Suprapubic skin (tissue), 4 donors: ENCODE data around the gene ABCA13. TPM values are rescaled to one million over a fixed set of nuclear protein-coding genes. Genes with fewer than 3 reads are reported as not detected.
"Not testable (repeated sequence)": the region's sequence is repeated elsewhere in the genome, so short reads cannot be mapped to it uniquely, and the experiment has no call there.

Experiments used
- DNase-seq, 2 donors: peaks; one replicate each; pipeline ENCODE4 v3.0.0-alpha.2; 2019; ENCODE audit warnings: low spot score in 2 of 2
- H3K27ac ChIP-seq: fragments of 200-600 bp; sonication (generic); one replicate; pipeline ENCODE4 v1.5.1; 2019
- H3K27me3 ChIP-seq: fragments of 200-600 bp; sonication (generic); one replicate; pipeline ENCODE4 v1.5.1; 2019
- H3K36me3 ChIP-seq: fragments of 200-600 bp; sonication (generic); one replicate; pipeline ENCODE4 v1.5.1; 2019
- H3K4me1 ChIP-seq: fragments of 200-600 bp; sonication (generic); one replicate; pipeline ENCODE4 v1.5.1; 2019
- H3K4me3 ChIP-seq: fragments of 200-600 bp; sonication (generic); one replicate; pipeline ENCODE4 v1.5.1; 2019; ENCODE audit warnings: mild to moderate bottlenecking
- H3K9me3 ChIP-seq: fragments of 200-600 bp; sonication (generic); one replicate; pipeline ENCODE4 v1.5.1; 2019
- EP300 ChIP-seq: sonication (generic); formaldehyde crosslinking; IDR thresholded peaks from one replicate; pipeline ENCODE4 v1.6.1; 2017; ENCODE audit warnings: antibody characterized with exemption
- POLR2A ChIP-seq, 2 donors: fragments of 450-650 bp; IDR thresholded peaks; one replicate each; pipeline ENCODE4 v1.6.1; 2017; ENCODE audit warnings: antibody characterized with exemption in 2 of 2, mild to moderate bottlenecking in 2 of 2, moderate library complexity in 2 of 2
- POLR2AphosphoS5 ChIP-seq, 3 donors: sonication (generic); formaldehyde crosslinking; IDR thresholded peaks; one replicate each; pipeline ENCODE4 v1.6.1; 2017; ENCODE audit warnings: antibody characterized with exemption in 3 of 3
- WGBS: methylation state at CpG from one replicate; pipeline ENCODE4 v1.1.5; 2018; 5-methylcytosine and 5-hydroxymethylcytosine counted together
- total RNA-seq, 4 donors: library from RNA; depleted of rRNA; stranded (reverse); fragments of >200 nt; gene quantifications; one replicate each; pipeline ENCODE4 v1.1.0, GENCODE V29; 2016
- TF ChIP-seq, protein P1 (sequence below), 2 donors: fragments of 200-600 bp in 1 of 2; fragments of 450-650 bp in 1 of 2; sonication (generic) in 1 of 2; IDR thresholded peaks; one replicate each; pipeline ENCODE4 v1.5.1; 2016 to 2019; ENCODE audit warnings: antibody characterized with exemption in 2 of 2, mild to moderate bottlenecking in 1 of 2, moderate library complexity in 1 of 2

ABCA13 gene
- total RNA-seq, 4 donors from 2014 or later, result 0.64 to 4.7 (median 2.6) TPM

DNA sequence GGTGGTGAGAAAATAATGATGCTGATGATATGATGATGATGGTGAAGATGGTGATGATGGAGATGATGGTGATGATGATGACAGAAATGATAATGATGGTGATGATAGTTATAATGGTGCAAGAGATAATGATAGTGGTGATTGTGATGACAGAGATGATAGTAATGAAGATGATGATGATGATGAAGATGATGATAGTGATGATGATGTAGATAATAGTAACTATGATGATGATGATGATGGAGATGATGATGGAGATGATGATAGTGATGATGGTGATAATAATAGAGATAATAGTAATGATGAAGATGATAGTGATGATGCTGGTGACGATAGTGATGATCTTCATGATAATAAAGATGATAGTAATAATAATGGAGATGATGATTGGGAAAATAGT, 22.2 kb downstream of the ABCA13 start:
- WGBS, result 0% methylated on average over 1 of the region's 1 CpG
- no peak for TF ChIP-seq POLR2A (IDR thresholded peaks at IDR 0.05)
- TF ChIP-seq, protein P1, sequence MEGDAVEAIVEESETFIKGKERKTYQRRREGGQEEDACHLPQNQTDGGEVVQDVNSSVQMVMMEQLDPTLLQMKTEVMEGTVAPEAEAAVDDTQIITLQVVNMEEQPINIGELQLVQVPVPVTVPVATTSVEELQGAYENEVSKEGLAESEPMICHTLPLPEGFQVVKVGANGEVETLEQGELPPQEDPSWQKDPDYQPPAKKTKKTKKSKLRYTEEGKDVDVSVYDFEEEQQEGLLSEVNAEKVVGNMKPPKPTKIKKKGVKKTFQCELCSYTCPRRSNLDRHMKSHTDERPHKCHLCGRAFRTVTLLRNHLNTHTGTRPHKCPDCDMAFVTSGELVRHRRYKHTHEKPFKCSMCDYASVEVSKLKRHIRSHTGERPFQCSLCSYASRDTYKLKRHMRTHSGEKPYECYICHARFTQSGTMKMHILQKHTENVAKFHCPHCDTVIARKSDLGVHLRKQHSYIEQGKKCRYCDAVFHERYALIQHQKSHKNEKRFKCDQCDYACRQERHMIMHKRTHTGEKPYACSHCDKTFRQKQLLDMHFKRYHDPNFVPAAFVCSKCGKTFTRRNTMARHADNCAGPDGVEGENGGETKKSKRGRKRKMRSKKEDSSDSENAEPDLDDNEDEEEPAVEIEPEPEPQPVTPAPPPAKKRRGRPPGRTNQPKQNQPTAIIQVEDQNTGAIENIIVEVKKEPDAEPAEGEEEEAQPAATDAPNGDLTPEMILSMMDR (IDR thresholded peaks at IDR 0.05), result no peak
- no peak for TF ChIP-seq EP300
- no peak for TF ChIP-seq POLR2AphosphoS5 (IDR thresholded peaks at IDR 0.05)

DNA sequence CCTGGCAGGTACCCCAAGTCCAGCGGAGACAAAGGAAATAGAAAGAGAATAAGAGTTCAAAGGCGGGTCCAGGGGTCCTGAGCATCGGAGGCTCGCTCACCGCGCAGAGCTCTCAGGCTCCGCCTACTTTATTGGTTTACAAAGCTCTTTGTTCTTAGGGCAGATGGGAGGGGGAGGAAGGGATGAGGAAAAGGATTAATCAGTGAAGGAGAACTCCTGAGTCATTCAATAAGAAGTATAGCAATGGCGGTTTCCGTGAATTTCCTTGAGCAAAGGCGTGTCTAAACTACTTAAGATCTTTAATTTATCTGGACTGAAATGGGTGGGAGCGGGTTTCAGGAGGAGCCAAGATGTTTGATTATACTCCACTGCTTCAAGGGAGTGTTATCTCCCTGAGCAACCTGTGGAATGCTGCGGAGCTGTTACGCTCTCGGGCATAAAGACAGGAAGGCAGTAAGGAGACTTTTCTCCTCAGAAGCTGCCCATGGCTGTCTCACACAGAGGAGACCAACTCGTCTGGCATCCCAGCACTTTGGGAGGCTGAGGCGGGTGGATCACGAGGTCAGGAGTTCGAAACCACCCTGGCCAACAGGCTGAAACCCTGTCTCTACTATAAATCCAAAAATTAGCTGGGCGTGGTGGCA, 29.8 kb downstream of the ABCA13 start:
- H3K4me1 ChIP-seq, H3K4me3 ChIP-seq, H3K27me3 ChIP-seq, H3K9me3 ChIP-seq, H3K27ac ChIP-seq, H3K36me3 ChIP-seq, DNase-seq: not testable (repeated sequence)
- WGBS, result 63% methylated on average over 19 of the region's 19 CpGs

More for the DNA sequence above, 22.2 kb downstream of the ABCA13 start:
- DNase-seq, result no peak
- Histone ChIP-seq H3K27me3 (no peaks in the 10 kb centered on the region), H3K4me1 (no peaks in the 10 kb centered on the region), H3K27ac (no peak overlapping the region), H3K9me3 (no peaks in the 10 kb centered on the region), H3K4me3 (no peak overlapping the region), H3K36me3 (no peaks in the 10 kb centered on the region)

DNA sequence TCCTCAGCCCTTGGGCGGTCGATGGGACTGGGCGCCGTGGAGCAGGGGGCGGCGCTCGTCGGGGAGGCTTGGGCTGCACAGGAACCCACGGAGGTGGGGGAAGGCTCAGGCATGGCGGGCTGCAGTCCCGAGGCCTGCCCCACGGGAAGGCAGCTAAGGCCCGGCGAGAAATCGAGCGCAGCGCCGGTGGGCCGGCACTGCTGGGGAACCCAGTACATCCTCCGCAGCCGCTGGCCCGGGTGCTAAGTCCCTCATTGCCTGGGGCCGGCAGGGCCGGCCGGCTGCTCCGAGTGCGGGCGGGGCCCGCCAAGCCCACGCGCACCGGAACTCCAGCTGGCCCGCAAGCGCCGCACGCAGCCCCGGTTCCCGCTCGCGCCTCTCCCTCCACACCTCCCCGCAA, 31.7 kb downstream of the ABCA13 start:
- H3K4me3 ChIP-seq, H3K27ac ChIP-seq, H3K4me1 ChIP-seq, H3K9me3 ChIP-seq, H3K27me3 ChIP-seq, H3K36me3 ChIP-seq, DNase-seq: not testable (repeated sequence)
- WGBS, result 92% methylated on average over 20 of the region's 41 CpGs

DNA sequence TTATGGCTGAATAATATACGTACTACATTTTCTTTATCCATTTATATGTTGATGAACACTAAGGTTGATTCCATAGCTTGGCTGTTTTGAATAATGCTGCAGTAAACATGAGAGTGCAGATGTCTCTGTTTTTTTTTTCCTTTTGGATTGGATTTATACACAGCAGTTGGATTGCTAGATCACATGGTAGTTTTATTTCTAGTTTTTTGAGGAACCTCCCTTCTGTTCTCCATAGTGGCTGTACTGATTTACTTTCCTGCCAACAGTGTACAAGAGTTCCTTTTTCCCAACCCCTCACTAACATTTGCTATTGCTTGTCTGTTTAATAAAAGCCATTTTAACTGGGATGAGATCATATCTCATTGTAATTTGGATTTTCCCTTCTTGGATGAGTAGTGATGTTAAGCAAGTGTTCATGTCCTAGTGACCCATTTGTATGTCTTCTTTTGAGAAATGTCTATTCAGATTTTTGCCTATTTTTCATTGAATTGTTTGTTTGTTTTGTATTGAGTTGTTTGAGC, 36.0 kb downstream of the ABCA13 start:
- H3K27me3 ChIP-seq, result no peaks in the 10 kb centered on the region
- no peak for DNase-seq
- H3K4me3 ChIP-seq, result no peak overlapping the region
- H3K36me3 ChIP-seq, result no peaks in the 10 kb centered on the region
- H3K4me1 ChIP-seq, result no peaks in the 10 kb centered on the region
- WGBS, result 55% methylated on average over 1 of the region's 1 CpG
- TF ChIP-seq, protein P1 (IDR thresholded peaks at IDR 0.05), result no peak
- TF ChIP-seq POLR2AphosphoS5 (IDR thresholded peaks at IDR 0.05), result no peak
- no peak for TF ChIP-seq POLR2A (IDR thresholded peaks at IDR 0.05)
- TF ChIP-seq EP300, result no peak
- no peaks in the 10 kb centered on the region for H3K9me3 ChIP-seq
- no peak overlapping the region for H3K27ac ChIP-seq

DNA sequence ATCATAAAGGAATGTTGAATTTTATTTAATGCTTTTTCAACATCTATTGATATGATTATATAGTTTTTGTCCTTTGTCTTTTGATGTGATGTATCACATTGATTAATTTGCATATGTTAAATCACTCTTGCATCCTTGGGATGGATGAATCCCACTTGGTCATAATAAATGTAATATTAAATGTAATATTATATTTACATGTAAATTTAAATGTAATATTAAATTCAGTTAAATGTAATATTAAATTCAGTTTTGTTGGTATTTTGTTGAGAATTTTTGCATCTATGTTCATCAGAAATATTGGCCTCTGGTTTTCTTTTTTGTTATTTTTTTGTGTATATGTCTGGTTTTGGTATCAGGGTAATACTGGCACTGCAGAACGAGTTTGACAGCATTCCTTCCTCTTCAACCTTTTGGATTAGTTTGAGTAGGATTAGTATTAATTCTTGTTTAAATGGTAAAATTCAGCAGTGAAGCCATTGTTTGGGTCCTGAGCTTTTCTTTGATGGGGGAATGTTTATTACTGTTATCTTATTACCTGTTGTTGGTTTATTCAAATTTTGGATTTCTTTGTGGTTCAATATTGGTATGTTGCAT, 37.8 kb downstream of the ABCA13 start:
- H3K27me3 ChIP-seq, result no peaks in the 10 kb centered on the region
- H3K9me3 ChIP-seq, result no peaks in the 10 kb centered on the region
- 56% methylated on average over 1 of the region's 1 CpG for WGBS
- no peak for DNase-seq
- H3K27ac ChIP-seq, result no peak overlapping the region
- no peaks in the 10 kb centered on the region for H3K4me1 ChIP-seq
- no peak overlapping the region for H3K4me3 ChIP-seq
- TF ChIP-seq POLR2AphosphoS5 (IDR thresholded peaks at IDR 0.05) (no peak), EP300 (no peak)
- TF ChIP-seq, protein P1 (IDR thresholded peaks at IDR 0.05), result no peak
- no peaks in the 10 kb centered on the region for H3K36me3 ChIP-seq

DNA sequence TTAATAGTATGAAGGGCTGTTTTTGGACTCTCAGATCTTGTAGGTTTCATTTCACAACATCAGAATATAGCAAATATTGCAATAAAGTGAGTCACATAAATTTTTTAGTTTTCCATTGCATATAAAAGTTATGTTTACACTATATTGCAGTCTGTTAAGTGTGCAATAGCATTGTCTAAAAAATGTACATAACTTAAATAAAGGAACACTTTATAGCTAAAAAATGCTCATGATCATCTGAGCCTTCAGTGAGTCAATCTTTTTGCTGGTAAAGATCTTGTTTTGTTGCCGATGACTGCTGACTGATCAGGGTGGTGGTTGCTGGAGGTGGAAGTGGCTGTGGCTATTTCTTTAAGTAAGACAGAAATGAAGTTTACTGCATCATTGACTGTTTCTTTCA, 42.0 kb downstream of the ABCA13 start:
- TF ChIP-seq POLR2AphosphoS5 (IDR thresholded peaks at IDR 0.05), result no peak
- no peak for TF ChIP-seq POLR2A (IDR thresholded peaks at IDR 0.05)
- no peak for TF ChIP-seq EP300
- TF ChIP-seq, protein P1 (IDR thresholded peaks at IDR 0.05), result no peak
- no peaks in the 10 kb centered on the region for H3K4me1 ChIP-seq
- H3K27ac ChIP-seq, result no peak overlapping the region
- no peak overlapping the region for H3K4me3 ChIP-seq
- DNase-seq, result no peak
- H3K36me3 ChIP-seq, result no peaks in the 10 kb centered on the region
- no peaks in the 10 kb centered on the region for H3K27me3 ChIP-seq
- 94% methylated on average over 1 of the region's 1 CpG for WGBS
- H3K9me3 ChIP-seq, result no peaks in the 10 kb centered on the region
